ENCODE measurements around the gene RABGAP1L. TPM values are rescaled to one million over a fixed set of nuclear protein-coding genes. Genes with fewer than 3 reads are reported as not detected.

RABGAP1L gene
- polyA plus RNA-seq, 3 donors: 35.2 to 75.3 (median 63.3) TPM

DNA sequence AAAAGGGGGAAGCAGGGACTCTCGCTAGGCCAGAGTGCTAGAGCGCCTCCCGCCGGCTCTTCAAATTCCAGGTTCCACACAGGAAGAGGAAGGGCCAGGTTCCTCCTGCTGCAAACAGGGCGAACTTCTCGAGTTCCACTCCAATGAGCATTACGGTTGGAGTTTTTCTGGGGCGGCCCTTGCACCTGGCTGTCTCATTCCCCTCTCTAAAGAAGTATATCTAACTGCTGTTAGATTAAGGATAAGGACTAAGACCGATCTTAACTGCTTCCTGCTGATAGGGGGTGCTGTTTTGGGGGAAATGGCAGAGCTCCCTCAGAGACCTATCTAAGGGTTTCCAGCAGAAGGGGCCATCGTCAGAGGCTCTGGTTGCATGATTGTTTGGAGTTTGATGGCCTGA lies 138.0 kb downstream of the RABGAP1L start:
- no peaks in the 10 kb centered on the region for H3K4me1 Mint-ChIP-seq
- Histone ChIP-seq H3K4me3 (replicated peaks in 1 of 3; ENCODE audit: low read depth in 2 of 3, low read length in 3 of 3) (no peak overlapping the region), H2AFZ (ENCODE audit: insufficient read depth, low read depth, low read length, poor library complexity, severe bottlenecking) (no peak overlapping the region), H4K20me1 (ENCODE audit: insufficient read depth, low read length) (no peaks in the 10 kb centered on the region), H3K27me3 (ENCODE audit: control insufficient read depth in 2 of 2, insufficient read depth in 2 of 2, low read length in 2 of 2) (no peaks in the 10 kb centered on the region), H3K4me1 (ENCODE audit: control insufficient read depth in 1 of 2, insufficient read depth in 2 of 2, low read length in 2 of 2) (no peaks in the 10 kb centered on the region), H3K9me3 (replicated peaks in 1 of 2; ENCODE audit: control insufficient read depth in 1 of 2, insufficient read depth in 1 of 2, low read length in 2 of 2) (peaks cover 9 to 25% of the 10 kb centered on the region in 2 donors), H3K27ac (ENCODE audit: low read depth in 1 of 2, low read length in 2 of 2) (no peak overlapping the region), H3K4me2 (replicated peaks; ENCODE audit: extremely low read depth, low read length, poor library complexity, severe bottlenecking) (no peak overlapping the region), H3K79me2 (ENCODE audit: insufficient read depth, low read length) (no peaks in the 10 kb centered on the region), H3K36me3 (replicated peaks in 1 of 2; ENCODE audit: control insufficient read depth in 1 of 2, insufficient read depth in 2 of 2, low read length in 2 of 2) (peaks cover 0 to 11% of the 10 kb centered on the region in 2 donors), H3K9ac (ENCODE audit: insufficient read depth, low read length, poor library complexity, severe bottlenecking) (no peak overlapping the region)
- intact Hi-C loops (cut with micrococcal nuclease): no loop called here
- WGBS (ENCODE audit: insufficient coverage): 100% methylated on average over 5 of the region's 10 CpGs
- no peaks in the 10 kb centered on the region for H3K27me3 Mint-ChIP-seq (ENCODE audit: low read depth in 3 of 3)
- H3K4me3 Mint-ChIP-seq: no peak overlapping the region
- no peak for DNase-seq
- H3K27ac Mint-ChIP-seq: no peak overlapping the region
- H3K9me3 Mint-ChIP-seq: peaks cover 11 to 22% (median 17%) of the 10 kb centered on the region in 7 donors
- TF ChIP-seq, protein P1, sequence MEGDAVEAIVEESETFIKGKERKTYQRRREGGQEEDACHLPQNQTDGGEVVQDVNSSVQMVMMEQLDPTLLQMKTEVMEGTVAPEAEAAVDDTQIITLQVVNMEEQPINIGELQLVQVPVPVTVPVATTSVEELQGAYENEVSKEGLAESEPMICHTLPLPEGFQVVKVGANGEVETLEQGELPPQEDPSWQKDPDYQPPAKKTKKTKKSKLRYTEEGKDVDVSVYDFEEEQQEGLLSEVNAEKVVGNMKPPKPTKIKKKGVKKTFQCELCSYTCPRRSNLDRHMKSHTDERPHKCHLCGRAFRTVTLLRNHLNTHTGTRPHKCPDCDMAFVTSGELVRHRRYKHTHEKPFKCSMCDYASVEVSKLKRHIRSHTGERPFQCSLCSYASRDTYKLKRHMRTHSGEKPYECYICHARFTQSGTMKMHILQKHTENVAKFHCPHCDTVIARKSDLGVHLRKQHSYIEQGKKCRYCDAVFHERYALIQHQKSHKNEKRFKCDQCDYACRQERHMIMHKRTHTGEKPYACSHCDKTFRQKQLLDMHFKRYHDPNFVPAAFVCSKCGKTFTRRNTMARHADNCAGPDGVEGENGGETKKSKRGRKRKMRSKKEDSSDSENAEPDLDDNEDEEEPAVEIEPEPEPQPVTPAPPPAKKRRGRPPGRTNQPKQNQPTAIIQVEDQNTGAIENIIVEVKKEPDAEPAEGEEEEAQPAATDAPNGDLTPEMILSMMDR (IDR thresholded peaks at IDR 0.05): no peak
- H3K36me3 Mint-ChIP-seq: peaks cover 12 to 17% of the 10 kb centered on the region in 2 donors

GRCh38 chr1:174301295-174302077 lies 142.2 kb downstream of the RABGAP1L start:
- H3K36me3 Mint-ChIP-seq: peaks cover 18 to 26% of the 10 kb centered on the region in 2 donors
- H4K20me1 ChIP-seq (ENCODE audit: insufficient read depth, low read length): no peaks in the 10 kb centered on the region
- no peaks in the 10 kb centered on the region for H3K4me1 Mint-ChIP-seq
- H3K9me3 Mint-ChIP-seq: peaks cover 6 to 20% (median 17%) of the 10 kb centered on the region in 7 donors
- H3K27ac ChIP-seq (ENCODE audit: low read depth in 1 of 2, low read length in 2 of 2): no peak overlapping the region
- H3K9me3 ChIP-seq (replicated peaks in 1 of 2; ENCODE audit: control insufficient read depth in 1 of 2, insufficient read depth in 1 of 2, low read length in 2 of 2): peaks cover 9 to 25% of the 10 kb centered on the region in 2 donors
- peaks cover 0 to 16% of the 10 kb centered on the region in 2 donors for H3K36me3 ChIP-seq (replicated peaks in 1 of 2; ENCODE audit: control insufficient read depth in 1 of 2, insufficient read depth in 2 of 2, low read length in 2 of 2)
- H3K27me3 ChIP-seq (ENCODE audit: control insufficient read depth in 2 of 2, insufficient read depth in 2 of 2, low read length in 2 of 2): no peaks in the 10 kb centered on the region
- no peak overlapping the region for H3K4me2 ChIP-seq (replicated peaks; ENCODE audit: extremely low read depth, low read length, poor library complexity, severe bottlenecking)
- H3K4me3 ChIP-seq (replicated peaks in 1 of 3; ENCODE audit: low read depth in 2 of 3, low read length in 3 of 3): no peak overlapping the region
- intact Hi-C loops (cut with micrococcal nuclease): no loop called here
- TF ChIP-seq, protein P1 (IDR thresholded peaks at IDR 0.05): no peak
- H3K9ac ChIP-seq (ENCODE audit: insufficient read depth, low read length, poor library complexity, severe bottlenecking): no peak overlapping the region
- WGBS (ENCODE audit: insufficient coverage): 88% methylated on average over 5 of the region's 5 CpGs
- no peak overlapping the region for H3K4me3 Mint-ChIP-seq
- no peak overlapping the region for H2AFZ ChIP-seq (ENCODE audit: insufficient read depth, low read depth, low read length, poor library complexity, severe bottlenecking)
- H3K4me1 ChIP-seq (ENCODE audit: control insufficient read depth in 1 of 2, insufficient read depth in 2 of 2, low read length in 2 of 2): no peaks in the 10 kb centered on the region
- H3K79me2 ChIP-seq (ENCODE audit: insufficient read depth, low read length): no peaks in the 10 kb centered on the region
- no peak overlapping the region for H3K27ac Mint-ChIP-seq
- H3K27me3 Mint-ChIP-seq (ENCODE audit: low read depth in 3 of 3): no peaks in the 10 kb centered on the region
- DNase-seq: no peak

Measured in CD14-positive monocyte (primary cell).